Caco-2 (cell line): ENCODE measurements around the gene KLC1. TPM values are rescaled to one million over a fixed set of nuclear protein-coding genes. Genes with fewer than 3 reads are reported as not detected.

Experiments used
- BruUV-seq: library from RNA; stranded (reverse); fragments of 400-500 nt; replicated peaks from 2 replicates; lab custom pipeline; 2021; lab: Mats Ljungman, UMichigan
- CTCF ChIA-PET: fragments of 300-600 bp; sonication (Branson Sonifier 250); formaldehyde crosslinking; loops from one replicate; lab custom pipeline; 2022; ENCODE audit warnings: antibody characterized with exemption; lab: Charles Lee
- POLR2A ChIA-PET: fragments of 300-600 bp; sonication (Branson Sonifier 250); formaldehyde crosslinking; loops from one replicate; lab custom pipeline; 2022; ENCODE audit warnings: antibody characterized with exemption; lab: Charles Lee
- DNase-seq, 2 experiments: peaks; one replicate each; pipeline versions ENCODE4 v3.0.0 to v3.0.0-alpha.2; 2020 to 2022
- H3K27me3 ChIP-seq: replicated peaks from 2 replicates; pipeline ENCODE4 v1.6.0; 2011; ENCODE audit warnings: low read length; ENCODE audit not compliant: control insufficient read depth, insufficient read depth
- H3K36me3 ChIP-seq: 2 replicates; pipeline ENCODE4 v1.5.1; 2011; ENCODE audit warnings: low read length; ENCODE audit not compliant: control insufficient read depth, insufficient read depth
- H3K4me1 ChIP-seq: fragments of 250-450 bp; sonication (Bioruptor Pico); 2 replicates; pipeline ENCODE4 v1.5.1; 2020; ENCODE audit warnings: mild to moderate bottlenecking
- H3K4me3 ChIP-seq: 2 replicates; pipeline ENCODE4 v1.5.1; 2011; ENCODE audit warnings: low read depth, mild to moderate bottlenecking, control low read depth, low read length
- H3K9me3 ChIP-seq: fragments of 250-450 bp; sonication (Bioruptor Pico); 2 replicates; pipeline ENCODE4 v1.5.1; 2020; ENCODE audit warnings: mild to moderate bottlenecking, moderate library complexity
- H3K27ac Mint-ChIP-seq: one replicate; pipeline ENCODE4 v1.8.0; 2022; ENCODE audit warnings: mixed read lengths; ENCODE audit not compliant: unreplicated experiment
- H3K27me3 Mint-ChIP-seq: one replicate; pipeline ENCODE4 v1.8.0; 2022; ENCODE audit warnings: mixed read lengths; ENCODE audit not compliant: insufficient read depth, unreplicated experiment
- H3K36me3 Mint-ChIP-seq: one replicate; pipeline ENCODE4 v1.8.0; 2022; ENCODE audit warnings: mild to moderate bottlenecking, mixed read lengths; ENCODE audit not compliant: insufficient read depth, unreplicated experiment
- H3K4me1 Mint-ChIP-seq: one replicate; pipeline ENCODE4 v1.8.0; 2022; ENCODE audit warnings: low read depth, mixed read lengths; ENCODE audit not compliant: unreplicated experiment
- H3K4me3 Mint-ChIP-seq: one replicate; pipeline ENCODE4 v1.8.0; 2022; ENCODE audit warnings: mild to moderate bottlenecking, moderate library complexity, mixed read lengths; ENCODE audit not compliant: unreplicated experiment
- H3K9me3 Mint-ChIP-seq: one replicate; pipeline ENCODE4 v1.8.0; 2022; ENCODE audit warnings: mixed read lengths; ENCODE audit not compliant: unreplicated experiment
- intact Hi-C: fragments of 100-400 bp; cut with micrococcal nuclease; formaldehyde crosslinking; loops from one replicate; pipeline ENCODE4 v1.10.0; 2022; ENCODE audit not compliant: unreplicated experiment
- total RNA-seq: library from RNA; stranded (reverse); gene quantifications from 2 replicates; pipeline ENCODE4 v1.2.3, GENCODE V29; 2022
- TF ChIP-seq, protein P1 (sequence below), 2 experiments: fragments of 200-600 bp in 1 of 2; IDR thresholded peaks; 1 replicate in 1 of 2; 2 replicates in 1 of 2; pipeline versions ENCODE4 v1.5.1 to v1.8.0; 2011 to 2022; ENCODE audit warnings: antibody characterized with exemption in 1 of 2, control low read depth in 1 of 2, inconsistent platforms in 1 of 2, low read depth in 1 of 2, low read length in 1 of 2, mild to moderate bottlenecking in 1 of 2, moderate library complexity in 1 of 2; ENCODE audit not compliant: insufficient read depth in 1 of 2, severe bottlenecking in 1 of 2, unreplicated experiment in 1 of 2

KLC1 gene
- total RNA-seq, 1 experiment from 2014 or later: 110 TPM

DNA sequence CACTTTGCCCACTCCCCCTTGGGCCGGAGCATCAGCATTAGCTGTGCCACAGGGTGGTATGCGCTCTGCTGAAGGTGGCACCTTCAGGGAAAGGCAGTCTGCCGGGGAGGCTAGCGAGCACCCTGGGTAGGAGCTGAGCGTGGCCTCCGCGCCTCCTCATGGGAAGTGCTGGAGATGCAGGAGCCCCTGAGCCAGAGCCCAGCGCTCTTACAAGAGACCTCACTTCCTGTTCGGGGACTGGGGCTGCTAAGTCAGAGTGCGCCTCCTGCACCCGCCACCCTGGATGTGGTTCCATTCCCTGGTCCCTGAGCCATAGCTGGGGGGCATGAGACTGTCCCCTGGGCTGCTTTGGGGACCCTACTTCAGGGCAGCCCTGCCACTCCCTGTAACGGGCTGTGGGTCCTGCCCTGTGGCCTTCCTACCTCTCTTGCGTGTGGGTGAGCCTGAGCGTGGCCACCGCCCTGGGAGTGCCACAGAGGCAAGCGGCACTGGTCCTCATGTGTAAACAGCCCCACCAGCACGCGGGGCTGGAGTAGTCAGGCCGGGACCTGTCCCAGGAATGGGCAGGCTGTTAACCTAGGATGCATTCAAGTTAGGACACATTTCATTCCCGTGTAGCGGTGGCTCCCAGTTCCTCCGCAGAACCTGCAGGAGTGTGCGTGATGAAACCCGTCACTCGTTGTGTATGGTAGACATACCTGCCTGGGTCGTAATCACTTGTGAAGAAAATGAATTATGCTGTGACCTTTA is 46.9 kb upstream of the KLC1 start:
- Histone ChIP-seq H3K36me3 (no peaks in the 10 kb centered on the region; the same call in 1 of the 2 replicates), H3K4me3 (no peak overlapping the region), H3K4me1 (no peaks in the 10 kb centered on the region), H3K27me3 (no peaks in the 10 kb centered on the region), H3K9me3 (no peaks in the 10 kb centered on the region)
- no peak overlapping the region for H3K27ac Mint-ChIP-seq
- BruUV-seq: no TSS peak
- ChIA-PET CTCF (no interaction called here), POLR2A (no interaction called here)
- DNase-seq: no peak
- no peaks in the 10 kb centered on the region for H3K27me3 Mint-ChIP-seq
- intact Hi-C loops: no loop called here
- H3K36me3 Mint-ChIP-seq: peaks cover 38% of the 10 kb centered on the region
- no peak overlapping the region for H3K4me3 Mint-ChIP-seq
- H3K9me3 Mint-ChIP-seq: no peaks in the 10 kb centered on the region
- H3K4me1 Mint-ChIP-seq: no peaks in the 10 kb centered on the region
- TF ChIP-seq, protein P1, sequence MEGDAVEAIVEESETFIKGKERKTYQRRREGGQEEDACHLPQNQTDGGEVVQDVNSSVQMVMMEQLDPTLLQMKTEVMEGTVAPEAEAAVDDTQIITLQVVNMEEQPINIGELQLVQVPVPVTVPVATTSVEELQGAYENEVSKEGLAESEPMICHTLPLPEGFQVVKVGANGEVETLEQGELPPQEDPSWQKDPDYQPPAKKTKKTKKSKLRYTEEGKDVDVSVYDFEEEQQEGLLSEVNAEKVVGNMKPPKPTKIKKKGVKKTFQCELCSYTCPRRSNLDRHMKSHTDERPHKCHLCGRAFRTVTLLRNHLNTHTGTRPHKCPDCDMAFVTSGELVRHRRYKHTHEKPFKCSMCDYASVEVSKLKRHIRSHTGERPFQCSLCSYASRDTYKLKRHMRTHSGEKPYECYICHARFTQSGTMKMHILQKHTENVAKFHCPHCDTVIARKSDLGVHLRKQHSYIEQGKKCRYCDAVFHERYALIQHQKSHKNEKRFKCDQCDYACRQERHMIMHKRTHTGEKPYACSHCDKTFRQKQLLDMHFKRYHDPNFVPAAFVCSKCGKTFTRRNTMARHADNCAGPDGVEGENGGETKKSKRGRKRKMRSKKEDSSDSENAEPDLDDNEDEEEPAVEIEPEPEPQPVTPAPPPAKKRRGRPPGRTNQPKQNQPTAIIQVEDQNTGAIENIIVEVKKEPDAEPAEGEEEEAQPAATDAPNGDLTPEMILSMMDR (IDR thresholded peaks at IDR 0.05; ENCODE audit: insufficient read depth in 1 of 2, low read depth in 1 of 2, low read length in 1 of 2, severe bottlenecking in 1 of 2, unreplicated experiment in 1 of 2): no peak

DNA sequence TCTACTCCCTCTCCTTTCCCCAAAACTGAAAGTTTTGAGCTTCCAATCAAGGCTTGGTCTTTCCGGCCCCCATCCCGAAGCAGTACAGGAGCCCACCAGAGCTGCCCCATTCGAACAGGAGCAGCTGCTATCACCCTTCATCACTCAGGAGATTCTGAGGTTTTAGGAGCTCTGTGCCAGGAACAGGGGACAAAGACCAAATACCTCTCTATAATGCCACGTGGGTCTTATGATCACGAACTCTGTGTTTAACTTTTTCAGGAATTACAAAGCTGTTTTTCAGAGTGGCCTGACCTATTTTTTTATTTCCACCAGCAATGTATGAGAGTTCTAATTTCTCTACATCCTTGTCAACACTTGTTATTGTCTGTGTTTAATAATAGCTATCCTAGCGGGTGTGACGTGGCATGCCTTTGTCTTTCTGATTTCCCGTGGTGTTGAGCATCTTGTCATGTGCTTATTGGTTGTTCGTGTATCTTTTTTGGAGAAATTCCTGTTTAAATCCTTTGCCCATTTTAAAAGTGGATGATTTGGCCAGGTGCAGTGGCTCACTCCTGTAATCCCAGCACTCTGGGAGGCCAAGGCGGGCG is 44.6 kb upstream of the KLC1 start:
- Mint-ChIP-seq H3K4me3 (no peak overlapping the region), H3K4me1 (no peaks in the 10 kb centered on the region), H3K9me3 (no peaks in the 10 kb centered on the region), H3K27ac (no peak overlapping the region), H3K36me3 (peaks cover 40% of the 10 kb centered on the region), H3K27me3 (no peaks in the 10 kb centered on the region)
- ChIA-PET POLR2A (no interaction called here), CTCF (no interaction called here)
- Histone ChIP-seq H3K9me3 (no peaks in the 10 kb centered on the region), H3K27me3 (no peaks in the 10 kb centered on the region), H3K36me3 (no peaks in the 10 kb centered on the region; the same call in 1 of the 2 replicates), H3K4me3 (no peak overlapping the region), H3K4me1 (no peaks in the 10 kb centered on the region)
- intact Hi-C loops: no loop called here
- BruUV-seq: no TSS peak
- DNase-seq: no peak
- TF ChIP-seq, protein P1 (IDR thresholded peaks at IDR 0.05; ENCODE audit: insufficient read depth in 1 of 2, low read depth in 1 of 2, low read length in 1 of 2, severe bottlenecking in 1 of 2, unreplicated experiment in 1 of 2): no peak

DNA sequence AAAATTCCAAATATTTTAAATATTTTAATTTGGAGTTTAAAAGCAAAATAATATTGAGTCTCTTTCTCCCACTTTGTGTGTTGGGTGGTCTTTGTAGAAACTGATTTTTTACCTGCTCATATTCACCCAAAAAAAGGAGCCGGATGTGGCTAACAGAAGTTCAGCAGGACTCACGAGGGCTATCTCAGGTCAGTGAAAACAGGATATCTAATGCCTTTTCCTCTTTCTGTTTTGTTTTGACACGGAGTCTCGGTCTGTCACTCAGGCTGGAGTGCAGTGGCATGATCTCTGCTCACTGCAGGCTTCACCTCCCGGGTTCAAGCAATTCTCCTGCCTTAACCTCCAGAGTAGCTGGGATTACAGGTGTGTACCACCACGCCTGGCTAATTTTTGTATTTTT is 35.4 kb upstream of the KLC1 start:
- intact Hi-C loops: no loop called here
- CTCF ChIA-PET: no interaction called here
- H3K9me3 Mint-ChIP-seq: no peaks in the 10 kb centered on the region
- POLR2A ChIA-PET: no interaction called here
- H3K27me3 ChIP-seq: no peaks in the 10 kb centered on the region
- no peak overlapping the region for H3K4me3 Mint-ChIP-seq
- H3K36me3 Mint-ChIP-seq: peaks cover 15% of the 10 kb centered on the region
- no peak overlapping the region for H3K4me3 ChIP-seq
- H3K27ac Mint-ChIP-seq: no peak overlapping the region
- no peaks in the 10 kb centered on the region for H3K9me3 ChIP-seq
- TF ChIP-seq, protein P1 (IDR thresholded peaks at IDR 0.05; ENCODE audit: insufficient read depth in 1 of 2, low read depth in 1 of 2, low read length in 1 of 2, severe bottlenecking in 1 of 2, unreplicated experiment in 1 of 2): no peak
- BruUV-seq: no TSS peak
- no peaks in the 10 kb centered on the region for H3K4me1 ChIP-seq
- no peaks in the 10 kb centered on the region for H3K4me1 Mint-ChIP-seq
- no peaks in the 10 kb centered on the region; the same call in 1 of the 2 replicates for H3K36me3 ChIP-seq
- no peaks in the 10 kb centered on the region for H3K27me3 Mint-ChIP-seq
- no peak for DNase-seq
